Heart right ventricle (tissue), 16 donors: ENCODE results near the gene ASPHD2. TPM values are rescaled to one million over a fixed set of nuclear protein-coding genes. Genes with fewer than 3 reads are reported as not detected.

ENCODE experiments used
- ATAC-seq, 8 donors: fragments of 200-7000 bp; cut with Tn5 transposase; one replicate each; pipeline ENCODE4 v1.9.1; 2020; ENCODE audit warnings: mild to moderate bottlenecking in 8 of 8, moderate library complexity in 8 of 8, moderate number of reproducible peaks in 1 of 8
- DNase-seq, 2 donors: peaks; one replicate each; pipeline ENCODE4 v3.0.0-alpha.2; 2020
- H3K27ac ChIP-seq, 10 donors: fragments of 200-600 bp; sonication (generic) in 2 of 10; one replicate each; pipeline versions ENCODE4 v1.5.0 to v1.8.0; 2020 to 2022; ENCODE audit warnings: mild to moderate bottlenecking in 3 of 10
- H3K27me3 ChIP-seq, 7 donors: fragments of 200-600 bp; one replicate each; pipeline ENCODE4 v1.8.0; 2021 to 2022; ENCODE audit warnings: mild to moderate bottlenecking in 2 of 7
- H3K36me3 ChIP-seq, 9 donors: fragments of 200-600 bp; sonication (generic) in 1 of 9; one replicate each; pipeline versions ENCODE4 v1.5.0 to v1.8.0; 2020 to 2022; ENCODE audit warnings: mild to moderate bottlenecking in 2 of 9
- H3K4me1 ChIP-seq, 9 donors: fragments of 200-600 bp; sonication (generic) in 1 of 9; one replicate each; pipeline versions ENCODE4 v1.5.0 to v1.8.0; 2020 to 2022; ENCODE audit warnings: mild to moderate bottlenecking in 4 of 9
- H3K4me3 ChIP-seq, 10 donors: fragments of 200-600 bp; sonication (generic) in 2 of 10; one replicate each; pipeline versions ENCODE4 v1.5.0 to v1.8.0; 2020 to 2022; ENCODE audit warnings: mild to moderate bottlenecking in 7 of 10, moderate library complexity in 2 of 10
- H3K9me3 ChIP-seq, 11 donors: fragments of 200-600 bp in 10 of 11; sonication (generic) in 2 of 11; one replicate each; pipeline versions ENCODE4 v1.5.0 to v1.8.0; 2013 to 2022; ENCODE audit warnings: mild to moderate bottlenecking in 2 of 11, control low read depth in 1 of 11, moderate library complexity in 1 of 11
- WGBS, 2 donors: extraction: QIAGEN DNeasy Blood & Tissue Kit; methylation state at CpG; one replicate each; pipeline ENCODE4 v1.1.7; 2013; ENCODE audit warnings: inconsistent platforms in 1 of 2; 5-methylcytosine and 5-hydroxymethylcytosine counted together
- intact Hi-C, 10 donors: fragments of 100-400 bp; cut with DNase I; formaldehyde crosslinking; loops; one replicate each; pipeline versions ENCODE4 v1.11.1 to v1.14.2; 2022
- polyA plus RNA-seq, 2 donors: library from polyadenylated mRNA; stranded (reverse); fragments of 200-250 nt; gene quantifications; one replicate each; pipeline ENCODE4 v1.2.3, GENCODE V29; 2013
- total RNA-seq, 10 donors: library from RNA; stranded (reverse); fragmentation: NEBNext Ultra II Directional in 3 of 10; extraction: Animal tissue kit (Norgen Biotek cat#: 25700) in 3 of 10; gene quantifications; one replicate each; pipeline versions ENCODE4 v1.2.1 to v1.2.4, GENCODE V29; 2021 to 2023
- TF ChIP-seq, protein P1 (sequence below), 9 donors: fragments of 200-600 bp; sonication (generic) in 2 of 9; IDR thresholded peaks; one replicate each; pipeline versions ENCODE4 v1.5.0 to v1.8.0; 2021 to 2022; ENCODE audit warnings: antibody characterized with exemption in 9 of 9, mild to moderate bottlenecking in 5 of 9, moderate library complexity in 1 of 9
- donor health status: Arrhythmogenic right ventricular cardiomyopathy.
- donor health status: ischemic (EF 13 %, LVEDD 7.1; RV severe dilation, severe dysfunction).
- donor health status: healthy with polysubstance abuse.
- donor health status: DM: no; HTN: yes; CAD: no.
- donor health status: DM: no; HTN: no; CAD: no.
- donor health status: ischemic (EF 25% LVEDD 6.9; RV normal size, moderate dysfunction).
- donor health status: ischemic (EF 25% LVEDD 5.7; RV mildly dilated, moderate dysfunction).
- donor health status: healthy.
- donor health status: DM: yes; HTN: yes; CAD: no.
- donor health status: Ischemic cardiomyopathy.
- donor health status: ischemic (EF 35%, LVEDD 5.7; RV mildly dilated, moderate dysfunction).
- donor health status: nonischemic (EF 11% LVEDD 7.7; RV severe dilation, severe dysfunction).
- donor health status: DM: yes; HTN: yes; CAD: no.
- donor health status: PGD.
- donor health status: ischemic (EF 29% LVEDD 5.4; RV normal size, mild dysfunction).
- donor health status: nonischemic (EF 23%, LVEDD 6.1; RV moderate dilation, normal function).

The ASPHD2 gene
- total and polyA plus RNA-seq, 12 donors, result 0.07 to 1.8 (median 0.15) TPM; not detected in 3

DNA sequence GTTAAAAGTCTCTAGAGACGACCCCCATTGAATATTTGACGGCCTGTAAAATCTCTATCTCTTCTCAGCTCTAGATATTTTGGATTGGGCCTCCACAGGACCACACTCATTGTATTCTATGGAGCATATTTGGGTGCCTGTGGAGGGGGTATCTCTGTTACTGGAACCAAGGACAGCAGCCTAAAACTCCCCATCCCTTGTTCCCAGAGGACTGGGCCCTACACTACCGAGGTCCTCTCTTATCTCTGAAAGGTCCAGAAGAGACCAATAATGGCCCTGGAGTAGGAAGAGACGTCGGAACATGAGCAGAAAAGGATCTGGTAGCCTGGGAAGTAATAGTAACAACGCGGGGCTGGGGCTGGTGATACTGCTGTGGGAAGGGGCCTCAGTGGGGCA, 54.0 kb downstream of the ASPHD2 start:
- TF ChIP-seq, protein P1, sequence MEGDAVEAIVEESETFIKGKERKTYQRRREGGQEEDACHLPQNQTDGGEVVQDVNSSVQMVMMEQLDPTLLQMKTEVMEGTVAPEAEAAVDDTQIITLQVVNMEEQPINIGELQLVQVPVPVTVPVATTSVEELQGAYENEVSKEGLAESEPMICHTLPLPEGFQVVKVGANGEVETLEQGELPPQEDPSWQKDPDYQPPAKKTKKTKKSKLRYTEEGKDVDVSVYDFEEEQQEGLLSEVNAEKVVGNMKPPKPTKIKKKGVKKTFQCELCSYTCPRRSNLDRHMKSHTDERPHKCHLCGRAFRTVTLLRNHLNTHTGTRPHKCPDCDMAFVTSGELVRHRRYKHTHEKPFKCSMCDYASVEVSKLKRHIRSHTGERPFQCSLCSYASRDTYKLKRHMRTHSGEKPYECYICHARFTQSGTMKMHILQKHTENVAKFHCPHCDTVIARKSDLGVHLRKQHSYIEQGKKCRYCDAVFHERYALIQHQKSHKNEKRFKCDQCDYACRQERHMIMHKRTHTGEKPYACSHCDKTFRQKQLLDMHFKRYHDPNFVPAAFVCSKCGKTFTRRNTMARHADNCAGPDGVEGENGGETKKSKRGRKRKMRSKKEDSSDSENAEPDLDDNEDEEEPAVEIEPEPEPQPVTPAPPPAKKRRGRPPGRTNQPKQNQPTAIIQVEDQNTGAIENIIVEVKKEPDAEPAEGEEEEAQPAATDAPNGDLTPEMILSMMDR (IDR thresholded peaks at IDR 0.05), result no peak
- H3K4me1 ChIP-seq, result peaks cover 0 to 68% (median 60%) of the 10 kb centered on the region in 9 donors
- ATAC-seq, result peak in 4 of 8 donors; percentile 5 to 32 (median 24)
- 6 to 8% methylated on average over 7 of the region's 7 CpGs for WGBS, 2 donors
- no peak for DNase-seq
- H3K4me3 ChIP-seq, result peak overlapping the region; percentile 70 to 100 (median 97)
- H3K27me3 ChIP-seq, result no peaks in the 10 kb centered on the region
- no peaks in the 10 kb centered on the region for H3K9me3 ChIP-seq
- H3K36me3 ChIP-seq, result peaks cover 0 to 48% (median 10%) of the 10 kb centered on the region in 9 donors
- H3K27ac ChIP-seq, result peak overlapping the region; percentile 6 to 97 (median 95)
- intact Hi-C loops, result loop anchor here in 2 of 10 donors (5.0 to 10.0 kb wide), 2 partner anchors 109 to 172 kb away; partner anchors contain the start of genes MIAT (in 1 of the 2) and TPST2 (in 1 of the 2)

DNA sequence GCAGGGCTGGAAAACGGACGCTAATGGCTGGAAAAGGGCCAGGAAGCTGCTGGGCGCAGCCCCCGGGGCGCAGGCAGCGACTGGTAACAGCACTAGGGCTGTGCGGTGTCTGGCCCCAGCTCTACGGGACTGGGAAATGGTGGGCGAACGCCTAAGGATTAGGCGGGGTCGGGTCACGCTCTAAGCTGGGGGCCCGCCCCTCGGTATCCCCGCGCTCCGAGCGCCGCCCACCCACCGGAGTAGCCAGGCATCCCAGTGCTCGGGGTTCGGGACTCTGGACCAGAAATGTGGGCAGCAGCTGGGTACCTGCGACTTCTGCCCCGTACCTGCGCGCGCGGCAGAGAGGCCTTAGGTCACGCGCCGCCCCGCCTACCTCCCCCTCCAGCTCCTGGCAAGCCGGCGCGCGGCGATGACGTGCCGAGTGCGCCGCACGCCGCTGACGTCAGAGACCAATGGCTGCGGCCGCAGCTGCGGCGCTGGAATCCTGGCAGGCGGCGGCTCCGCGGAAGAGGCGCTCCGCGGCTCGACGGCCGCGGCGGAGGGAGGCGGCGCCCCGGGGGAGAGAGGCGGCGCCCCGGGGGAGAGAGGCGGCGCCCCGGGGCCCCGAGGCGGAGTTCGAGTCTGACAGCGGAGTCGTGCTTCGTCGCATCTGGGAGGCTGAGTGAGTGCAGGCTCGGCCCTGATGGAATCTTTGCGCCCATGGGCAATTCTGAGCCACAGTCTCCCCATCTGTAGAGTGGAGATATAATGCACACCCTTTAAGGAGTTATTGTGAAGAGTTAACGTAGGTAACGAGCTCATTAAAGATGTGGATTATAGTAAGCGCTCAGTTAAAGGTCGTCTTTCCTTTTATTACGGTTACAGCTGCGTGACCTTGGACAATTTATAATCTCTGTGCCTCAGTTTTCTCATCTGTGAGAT, 54.6 kb downstream of the ASPHD2 start, which contains the start of the genes HPS4 and SRRD:
TSS of gene HPS4 (minus strand) at position 345 of the 921 bp plus-strand sequence. CDS start 2,021 bp downstream, outside the sequence.
TSS of gene SRRD (plus strand) at position 439 of the 921 bp plus-strand sequence. CDS start at position 453, 14 bp downstream.
- TF ChIP-seq, protein P1 (IDR thresholded peaks at IDR 0.05), result no peak
- H3K4me3 ChIP-seq, result peak within 1 kb of the TSS; percentile 70 to 100 (median 97)
- peaks cover 0 to 50% (median 16%) of the 10 kb centered on the region in 9 donors for H3K36me3 ChIP-seq
- DNase-seq (peak; percentile 85 to 91), ATAC-seq (peak; percentile 94 to 97 (median 96))
- 1% methylated on average over 82 to 83 of the region's 85 CpGs for WGBS, 2 donors
- H3K4me1 ChIP-seq, result peaks cover 0 to 66% (median 59%) of the 10 kb centered on the region in 9 donors
- intact Hi-C loops, result loop anchor here in 3 of 10 donors (2.0 to 10.0 kb wide), 3 partner anchors 105 to 171 kb away; partner anchors contain the start of genes MIAT (in 1 of the 3) and TPST2 (in 1 of the 3)
- H3K27me3 ChIP-seq, result no peaks in the 10 kb centered on the region
- peak within 1 kb of the TSS; percentile 6 to 97 (median 95) for H3K27ac ChIP-seq
- H3K9me3 ChIP-seq, result no peaks in the 10 kb centered on the region

DNA sequence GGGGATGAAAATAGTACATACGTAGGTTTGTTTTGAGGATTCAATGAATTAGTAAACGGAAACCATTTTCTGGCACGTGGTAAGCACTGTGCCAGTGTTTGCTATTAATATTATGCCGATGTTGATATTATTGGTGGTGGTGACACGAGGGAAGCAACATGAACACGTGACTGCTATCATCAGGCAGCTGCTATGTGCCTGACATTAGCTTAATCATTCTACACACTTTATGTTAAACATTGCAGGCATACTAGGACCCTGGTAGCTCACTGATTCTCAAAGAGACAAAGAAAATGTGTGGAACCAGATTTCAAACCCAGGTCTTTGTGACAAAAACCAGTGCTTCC, 55.3 kb downstream of the ASPHD2 start:
- no peak for DNase-seq
- no peak for ATAC-seq
- Histone ChIP-seq H3K9me3 (no peaks in the 10 kb centered on the region), H3K27ac (peak overlapping the region in 8 of 10 donors; percentile 84 to 97 (median 95)), H3K4me1 (peaks cover 0 to 60% (median 53%) of the 10 kb centered on the region in 9 donors), H3K27me3 (no peaks in the 10 kb centered on the region), H3K36me3 (peaks cover 0 to 57% (median 22%) of the 10 kb centered on the region in 9 donors), H3K4me3 (peak overlapping the region; percentile 70 to 100 (median 97))
- 5 to 8% methylated on average over 6 of the region's 6 CpGs for WGBS, 2 donors
- intact Hi-C loops, result loop anchor here in 3 of 10 donors (2.0 to 10.0 kb wide), 3 partner anchors 104 to 170 kb away; partner anchors contain the start of genes MIAT (in 1 of the 3) and TPST2 (in 1 of the 3)
- TF ChIP-seq, protein P1 (IDR thresholded peaks at IDR 0.05), result no peak

DNA sequence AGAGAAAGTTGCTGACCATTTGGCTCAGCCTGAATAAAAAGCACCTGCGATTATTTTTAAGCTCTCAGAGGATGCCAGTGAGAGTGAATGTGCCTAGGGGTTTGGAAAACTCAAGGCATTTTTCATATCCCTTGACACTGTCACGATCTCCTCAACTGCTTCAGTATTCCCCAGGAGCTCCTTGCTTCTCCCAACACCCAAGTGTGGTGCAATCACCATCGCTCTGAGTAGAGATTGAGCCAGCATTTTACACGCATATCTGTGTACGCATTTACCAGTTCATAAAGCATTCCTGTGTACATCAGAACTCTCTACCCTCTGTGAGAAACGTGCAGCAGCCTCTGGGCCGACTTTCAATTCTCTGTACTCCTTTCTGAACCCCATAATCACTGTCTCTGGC, 56.0 kb downstream of the ASPHD2 start:
- no peaks in the 10 kb centered on the region for H3K27me3 ChIP-seq
- no peaks in the 10 kb centered on the region for H3K9me3 ChIP-seq
- no peak for ATAC-seq
- DNase-seq, result no peak
- 60 to 68% methylated on average over 7 of the region's 7 CpGs for WGBS, 2 donors
- peaks cover 0 to 53% (median 46%) of the 10 kb centered on the region in 9 donors for H3K4me1 ChIP-seq
- TF ChIP-seq, protein P1 (IDR thresholded peaks at IDR 0.05), result no peak
- peak overlapping the region in 3 of 10 donors; percentile 70 to 99 (median 99) for H3K4me3 ChIP-seq
- intact Hi-C loops, result loop anchor here in 3 of 10 donors (2.0 to 10.0 kb wide), 3 partner anchors 104 to 172 kb away; partner anchors contain the start of gene MIAT (in 2 of the 3)
- H3K36me3 ChIP-seq, result peaks cover 0 to 62% (median 25%) of the 10 kb centered on the region in 9 donors
- H3K27ac ChIP-seq, result peak overlapping the region in 2 of 10 donors; percentile 93 to 96
